ENCODE data around the gene ADAM12.
A peak's percentile ranks its signal among the peaks of the same experiment; 100 is the strongest.

The ADAM12 gene

GRCh38 chr10:126166797-126167196 is 221.5 kb downstream of the ADAM12 start:
- peak; percentile 4 for DNase-seq (ENCODE audit: low spot score)
- Mint-ChIP-seq H3K27ac (no peak overlapping the region), H3K4me3 (no peak overlapping the region), H3K4me1 (ENCODE audit: low read depth) (no peaks in the 10 kb centered on the region), H3K9me3 (peaks cover 3% of the 10 kb centered on the region), H3K36me3 (ENCODE audit: low read depth) (no peaks in the 10 kb centered on the region), H3K27me3 (ENCODE audit: low read depth) (no peaks in the 10 kb centered on the region)

- Mint-ChIP-seq H3K27ac (no peak overlapping the region), H3K9me3 (peaks cover 3% of the 10 kb centered on the region), H3K4me3 (no peak overlapping the region), H3K27me3 (ENCODE audit: low read depth) (no peaks in the 10 kb centered on the region), H3K36me3 (ENCODE audit: low read depth) (no peaks in the 10 kb centered on the region), H3K4me1 (ENCODE audit: low read depth) (no peaks in the 10 kb centered on the region)
- no peak for DNase-seq (ENCODE audit: low spot score)
These were observed 222.4 kb downstream of the ADAM12 start for GRCh38 chr10:126165874-126166273.

GRCh38 chr10:126163506-126163905 is 224.8 kb downstream of the ADAM12 start:
- Mint-ChIP-seq H3K27ac (no peak overlapping the region), H3K4me1 (ENCODE audit: low read depth) (no peaks in the 10 kb centered on the region), H3K36me3 (ENCODE audit: low read depth) (no peaks in the 10 kb centered on the region), H3K9me3 (peaks cover 3% of the 10 kb centered on the region), H3K27me3 (ENCODE audit: low read depth) (no peaks in the 10 kb centered on the region), H3K4me3 (no peak overlapping the region)
- no peak for DNase-seq (ENCODE audit: low spot score)

- Mint-ChIP-seq H3K27me3 (ENCODE audit: low read depth) (no peaks in the 10 kb centered on the region), H3K36me3 (ENCODE audit: low read depth) (no peaks in the 10 kb centered on the region), H3K9me3 (peaks cover 3% of the 10 kb centered on the region), H3K27ac (no peak overlapping the region), H3K4me3 (no peak overlapping the region), H3K4me1 (ENCODE audit: low read depth) (no peaks in the 10 kb centered on the region)
- DNase-seq (ENCODE audit: low spot score): no peak
These were observed 226.6 kb downstream of the ADAM12 start for GRCh38 chr10:126161691-126162090.

GRCh38 chr10:126160971-126161630 is 227.2 kb downstream of the ADAM12 start:
- H3K4me3 Mint-ChIP-seq: no peak overlapping the region
- no peaks in the 10 kb centered on the region for H3K4me1 Mint-ChIP-seq (ENCODE audit: low read depth)
- H3K36me3 Mint-ChIP-seq (ENCODE audit: low read depth): no peaks in the 10 kb centered on the region
- no peaks in the 10 kb centered on the region for H3K27me3 Mint-ChIP-seq (ENCODE audit: low read depth)
- no peak overlapping the region for H3K27ac Mint-ChIP-seq
- DNase-seq (ENCODE audit: low spot score): no peak
- H3K9me3 Mint-ChIP-seq: peaks cover 3% of the 10 kb centered on the region

GRCh38 chr10:126160571-126160970 is 227.7 kb downstream of the ADAM12 start:
- H3K27ac Mint-ChIP-seq: no peak overlapping the region
- no peaks in the 10 kb centered on the region for H3K4me1 Mint-ChIP-seq (ENCODE audit: low read depth)
- peaks cover 3% of the 10 kb centered on the region for H3K9me3 Mint-ChIP-seq
- H3K4me3 Mint-ChIP-seq: no peak overlapping the region
- H3K27me3 Mint-ChIP-seq (ENCODE audit: low read depth): no peaks in the 10 kb centered on the region
- DNase-seq (ENCODE audit: low spot score): no peak
- no peaks in the 10 kb centered on the region for H3K36me3 Mint-ChIP-seq (ENCODE audit: low read depth)

GRCh38 chr10:126158133-126158892 is 230.0 kb downstream of the ADAM12 start:
- DNase-seq (ENCODE audit: low spot score): no peak
- Mint-ChIP-seq H3K27ac (no peak overlapping the region), H3K4me3 (no peak overlapping the region), H3K36me3 (ENCODE audit: low read depth) (no peaks in the 10 kb centered on the region), H3K9me3 (peaks cover 3% of the 10 kb centered on the region), H3K27me3 (ENCODE audit: low read depth) (no peaks in the 10 kb centered on the region), H3K4me1 (ENCODE audit: low read depth) (no peaks in the 10 kb centered on the region)

GRCh38 chr10:126157189-126157588 is 231.1 kb downstream of the ADAM12 start:
- no peaks in the 10 kb centered on the region for H3K36me3 Mint-ChIP-seq (ENCODE audit: low read depth)
- H3K27ac Mint-ChIP-seq: no peak overlapping the region
- H3K4me3 Mint-ChIP-seq: no peak overlapping the region
- H3K9me3 Mint-ChIP-seq: peaks cover 3% of the 10 kb centered on the region
- H3K27me3 Mint-ChIP-seq (ENCODE audit: low read depth): no peaks in the 10 kb centered on the region
- DNase-seq (ENCODE audit: low spot score): no peak
- no peaks in the 10 kb centered on the region for H3K4me1 Mint-ChIP-seq (ENCODE audit: low read depth)

- Mint-ChIP-seq H3K36me3 (ENCODE audit: low read depth) (no peaks in the 10 kb centered on the region), H3K9me3 (no peaks in the 10 kb centered on the region), H3K4me1 (ENCODE audit: low read depth) (no peaks in the 10 kb centered on the region), H3K27me3 (ENCODE audit: low read depth) (no peaks in the 10 kb centered on the region), H3K27ac (no peak overlapping the region), H3K4me3 (no peak overlapping the region)
- DNase-seq (ENCODE audit: low spot score): no peak
These were observed 231.8 kb downstream of the ADAM12 start for GRCh38 chr10:126156503-126156902.

- H3K4me3 Mint-ChIP-seq: no peak overlapping the region
- no peaks in the 10 kb centered on the region for H3K27me3 Mint-ChIP-seq (ENCODE audit: low read depth)
- H3K36me3 Mint-ChIP-seq (ENCODE audit: low read depth): no peaks in the 10 kb centered on the region
- no peak for DNase-seq (ENCODE audit: low spot score)
- no peaks in the 10 kb centered on the region for H3K4me1 Mint-ChIP-seq (ENCODE audit: low read depth)
- H3K9me3 Mint-ChIP-seq: no peaks in the 10 kb centered on the region
- H3K27ac Mint-ChIP-seq: no peak overlapping the region
These were observed 232.3 kb downstream of the ADAM12 start for GRCh38 chr10:126156012-126156411.

GRCh38 chr10:126155528-126155927 is 232.7 kb downstream of the ADAM12 start:
- Mint-ChIP-seq H3K9me3 (no peaks in the 10 kb centered on the region), H3K4me3 (no peak overlapping the region), H3K27me3 (ENCODE audit: low read depth) (no peaks in the 10 kb centered on the region), H3K4me1 (ENCODE audit: low read depth) (no peaks in the 10 kb centered on the region), H3K36me3 (ENCODE audit: low read depth) (no peaks in the 10 kb centered on the region), H3K27ac (no peak overlapping the region)
- DNase-seq (ENCODE audit: low spot score): no peak

- no peak overlapping the region for H3K27ac Mint-ChIP-seq
- no peaks in the 10 kb centered on the region for H3K27me3 Mint-ChIP-seq (ENCODE audit: low read depth)
- no peak overlapping the region for H3K4me3 Mint-ChIP-seq
- H3K9me3 Mint-ChIP-seq: no peaks in the 10 kb centered on the region
- H3K4me1 Mint-ChIP-seq (ENCODE audit: low read depth): no peaks in the 10 kb centered on the region
- H3K36me3 Mint-ChIP-seq (ENCODE audit: low read depth): no peaks in the 10 kb centered on the region
- DNase-seq (ENCODE audit: low spot score): no peak
These were observed 234.3 kb downstream of the ADAM12 start for GRCh38 chr10:126153711-126154628.

GRCh38 chr10:126147866-126148587 is 240.2 kb downstream of the ADAM12 start:
- no peak for DNase-seq (ENCODE audit: low spot score)
- Mint-ChIP-seq H3K36me3 (ENCODE audit: low read depth) (no peaks in the 10 kb centered on the region), H3K4me1 (ENCODE audit: low read depth) (no peaks in the 10 kb centered on the region), H3K9me3 (peaks cover 8% of the 10 kb centered on the region), H3K4me3 (no peak overlapping the region), H3K27me3 (ENCODE audit: low read depth) (no peaks in the 10 kb centered on the region), H3K27ac (no peak overlapping the region)
